ENCODE results near the gene GRM7.

GRM7 gene

DNA sequence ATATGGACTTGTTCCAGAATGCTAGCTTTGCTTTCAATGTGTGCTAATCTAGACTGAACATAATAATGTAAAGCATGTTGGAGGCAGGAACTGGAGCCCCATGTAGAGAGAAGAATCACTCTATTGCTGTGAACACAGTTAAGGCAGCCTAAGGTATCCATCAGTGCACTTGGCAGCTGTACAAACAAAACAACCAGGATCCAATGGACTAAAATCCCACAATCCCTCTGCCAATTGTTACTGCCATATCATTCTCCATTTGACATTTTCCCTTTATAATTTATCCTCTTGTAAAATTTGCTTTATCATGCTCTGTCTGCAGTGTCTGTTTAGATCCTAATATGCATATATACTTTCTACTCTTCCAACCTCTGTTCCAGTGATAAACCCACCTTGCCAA lies 883.9 kb downstream of the GRM7 start:
- no peaks in the 10 kb centered on the region for H3K4me1 ChIP-seq (ENCODE audit: low read length)
- no peak overlapping the region for H3K27ac ChIP-seq (ENCODE audit: low read length)
- H3K79me2 ChIP-seq (ENCODE audit: low read length) = no peaks in the 10 kb centered on the region
- H3K36me3 ChIP-seq (replicated peaks; ENCODE audit: insufficient read depth, low read length) = no peaks in the 10 kb centered on the region
- no peak overlapping the region for H3K4me3 ChIP-seq (ENCODE audit: low read length)
- H3F3A ChIP-seq (ENCODE audit: insufficient read depth, low read length) = no peaks in the 10 kb centered on the region
- H3K27me3 ChIP-seq (replicated peaks; ENCODE audit: insufficient read depth, low read length) = no peaks in the 10 kb centered on the region
- DNase-seq = no peak
- H3K9ac ChIP-seq (ENCODE audit: low read length) = no peak overlapping the region
- H3K9me2 ChIP-seq (replicated peaks; ENCODE audit: insufficient read depth, low read length) = no peaks in the 10 kb centered on the region
- no peaks in the 10 kb centered on the region for H4K20me1 ChIP-seq (ENCODE audit: insufficient read depth, low read length)
- TF ChIP-seq EZH2 (optimal IDR thresholded peaks at IDR 0.05; ENCODE audit: low read depth, low read length) (no peak), EZH2phosphoT487 (IDR thresholded peaks at IDR 0.05; ENCODE audit: low read length) (no peak)
- TF ChIP-seq, protein P1, sequence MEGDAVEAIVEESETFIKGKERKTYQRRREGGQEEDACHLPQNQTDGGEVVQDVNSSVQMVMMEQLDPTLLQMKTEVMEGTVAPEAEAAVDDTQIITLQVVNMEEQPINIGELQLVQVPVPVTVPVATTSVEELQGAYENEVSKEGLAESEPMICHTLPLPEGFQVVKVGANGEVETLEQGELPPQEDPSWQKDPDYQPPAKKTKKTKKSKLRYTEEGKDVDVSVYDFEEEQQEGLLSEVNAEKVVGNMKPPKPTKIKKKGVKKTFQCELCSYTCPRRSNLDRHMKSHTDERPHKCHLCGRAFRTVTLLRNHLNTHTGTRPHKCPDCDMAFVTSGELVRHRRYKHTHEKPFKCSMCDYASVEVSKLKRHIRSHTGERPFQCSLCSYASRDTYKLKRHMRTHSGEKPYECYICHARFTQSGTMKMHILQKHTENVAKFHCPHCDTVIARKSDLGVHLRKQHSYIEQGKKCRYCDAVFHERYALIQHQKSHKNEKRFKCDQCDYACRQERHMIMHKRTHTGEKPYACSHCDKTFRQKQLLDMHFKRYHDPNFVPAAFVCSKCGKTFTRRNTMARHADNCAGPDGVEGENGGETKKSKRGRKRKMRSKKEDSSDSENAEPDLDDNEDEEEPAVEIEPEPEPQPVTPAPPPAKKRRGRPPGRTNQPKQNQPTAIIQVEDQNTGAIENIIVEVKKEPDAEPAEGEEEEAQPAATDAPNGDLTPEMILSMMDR (IDR thresholded peaks at IDR 0.05; ENCODE audit: low read length) = no peak
- no peak overlapping the region for H2AFZ ChIP-seq (ENCODE audit: low read length)
- no peaks in the 10 kb centered on the region for H3K9me3 ChIP-seq (replicated peaks; ENCODE audit: insufficient read depth, low read length)
- H3K4me2 ChIP-seq (ENCODE audit: low read depth, low read length) = no peak overlapping the region

DNA sequence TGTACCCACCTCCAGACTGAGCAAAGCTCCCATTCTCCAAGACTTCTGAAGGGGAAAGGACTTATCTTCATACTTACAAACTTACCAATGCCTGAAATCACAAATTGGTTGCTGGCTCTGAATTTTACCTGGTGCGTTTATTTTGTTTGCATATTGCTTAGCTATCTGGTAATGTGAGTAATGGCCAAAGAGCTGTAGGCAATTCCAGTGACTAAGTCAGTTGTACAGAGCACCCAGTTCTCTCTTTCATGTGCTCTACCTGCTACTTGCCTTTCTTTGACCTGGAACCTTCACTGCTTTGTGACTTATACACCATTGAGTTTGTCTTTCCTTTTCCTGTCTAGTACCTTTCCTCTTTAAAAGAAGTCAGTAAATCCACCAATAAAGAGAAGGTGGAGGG lies 884.8 kb downstream of the GRM7 start:
- H3K79me2 ChIP-seq (ENCODE audit: low read length) = no peaks in the 10 kb centered on the region

DNA sequence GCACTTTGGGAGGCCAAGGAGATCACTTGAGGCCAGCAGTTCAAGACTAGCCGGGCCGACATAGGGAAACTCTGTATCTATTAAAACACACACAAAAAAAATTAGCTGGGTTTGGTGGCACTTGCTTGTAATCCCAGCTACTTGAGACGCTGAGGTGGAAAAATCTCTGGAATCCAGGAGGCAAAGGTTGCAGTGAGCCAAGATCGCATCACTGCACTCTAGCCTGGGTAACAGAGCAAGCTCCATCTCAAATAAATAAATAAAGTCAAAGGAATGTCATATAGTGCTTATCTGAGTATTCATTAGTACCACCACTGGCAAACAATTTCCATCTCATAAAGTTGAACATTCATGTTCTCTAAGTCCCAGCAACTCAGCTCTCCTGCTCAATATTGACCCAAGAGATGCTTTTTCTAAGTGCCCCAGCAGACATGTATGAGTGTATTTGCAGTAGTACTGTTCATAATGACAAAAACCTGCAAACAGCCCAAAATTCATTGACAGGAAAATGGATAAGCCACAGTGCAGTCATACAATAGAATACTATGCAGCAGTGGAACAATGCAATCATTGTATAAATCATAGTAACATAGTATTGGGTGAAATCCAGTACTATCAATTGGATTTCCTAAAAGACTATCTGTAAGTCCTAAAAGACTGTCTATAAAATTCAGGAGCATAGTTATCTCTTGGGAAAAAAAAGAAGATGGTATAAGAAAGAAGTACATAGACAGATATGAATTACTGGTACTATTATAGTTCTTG lies 889.2 kb downstream of the GRM7 start:
- Histone ChIP-seq H4K20me1 (ENCODE audit: insufficient read depth, low read length) (no peaks in the 10 kb centered on the region), H3K27ac (ENCODE audit: low read length) (no peak overlapping the region), H2AFZ (ENCODE audit: low read length) (no peak overlapping the region), H3K27me3 (replicated peaks; ENCODE audit: insufficient read depth, low read length) (no peaks in the 10 kb centered on the region), H3K36me3 (replicated peaks; ENCODE audit: insufficient read depth, low read length) (no peaks in the 10 kb centered on the region), H3K4me2 (ENCODE audit: low read depth, low read length) (no peak overlapping the region), H3K4me1 (ENCODE audit: low read length) (no peaks in the 10 kb centered on the region), H3K9ac (ENCODE audit: low read length) (no peak overlapping the region), H3K9me3 (replicated peaks; ENCODE audit: insufficient read depth, low read length) (no peaks in the 10 kb centered on the region), H3K9me2 (replicated peaks; ENCODE audit: insufficient read depth, low read length) (no peaks in the 10 kb centered on the region), H3K79me2 (ENCODE audit: low read length) (no peaks in the 10 kb centered on the region), H3F3A (ENCODE audit: insufficient read depth, low read length) (no peaks in the 10 kb centered on the region), H3K4me3 (ENCODE audit: low read length) (no peak overlapping the region)
- TF ChIP-seq EZH2phosphoT487 (IDR thresholded peaks at IDR 0.05; ENCODE audit: low read length) = no peak
- TF ChIP-seq, protein P1 (IDR thresholded peaks at IDR 0.05; ENCODE audit: low read length) = no peak
- TF ChIP-seq EZH2 (optimal IDR thresholded peaks at IDR 0.05; ENCODE audit: low read depth, low read length) = no peak
- DNase-seq = no peak

More for the DNA sequence above, 884.8 kb downstream of the GRM7 start:
- no peaks in the 10 kb centered on the region for H3K27me3 ChIP-seq (replicated peaks; ENCODE audit: insufficient read depth, low read length)
- no peaks in the 10 kb centered on the region for H3K4me1 ChIP-seq (ENCODE audit: low read length)
- H3K27ac ChIP-seq (ENCODE audit: low read length) = no peak overlapping the region
- H3K9me2 ChIP-seq (replicated peaks; ENCODE audit: insufficient read depth, low read length) = no peaks in the 10 kb centered on the region
- H3K9me3 ChIP-seq (replicated peaks; ENCODE audit: insufficient read depth, low read length) = no peaks in the 10 kb centered on the region
- H4K20me1 ChIP-seq (ENCODE audit: insufficient read depth, low read length) = no peaks in the 10 kb centered on the region
- H3K4me3 ChIP-seq (ENCODE audit: low read length) = no peak overlapping the region
- no peaks in the 10 kb centered on the region for H3K36me3 ChIP-seq (replicated peaks; ENCODE audit: insufficient read depth, low read length)
- no peak overlapping the region for H2AFZ ChIP-seq (ENCODE audit: low read length)
- DNase-seq = no peak
- no peak overlapping the region for H3K4me2 ChIP-seq (ENCODE audit: low read depth, low read length)
- no peak overlapping the region for H3K9ac ChIP-seq (ENCODE audit: low read length)
- H3F3A ChIP-seq (ENCODE audit: insufficient read depth, low read length) = no peaks in the 10 kb centered on the region
- TF ChIP-seq EZH2phosphoT487 (IDR thresholded peaks at IDR 0.05; ENCODE audit: low read length) (no peak), EZH2 (optimal IDR thresholded peaks at IDR 0.05; ENCODE audit: low read depth, low read length) (no peak)
- TF ChIP-seq, protein P1 (IDR thresholded peaks at IDR 0.05; ENCODE audit: low read length) = no peak
